GM12801 (cell line): ENCODE data around the gene ST7.

Source experiments
- TF ChIP-seq, protein P1 (sequence below): IDR thresholded peaks from one replicate; pipeline ENCODE4 v1.5.1; 2011; ENCODE audit warnings: control low read depth; ENCODE audit not compliant: insufficient read length; ENCODE audit errors: extremely low read depth

ST7 gene

DNA sequence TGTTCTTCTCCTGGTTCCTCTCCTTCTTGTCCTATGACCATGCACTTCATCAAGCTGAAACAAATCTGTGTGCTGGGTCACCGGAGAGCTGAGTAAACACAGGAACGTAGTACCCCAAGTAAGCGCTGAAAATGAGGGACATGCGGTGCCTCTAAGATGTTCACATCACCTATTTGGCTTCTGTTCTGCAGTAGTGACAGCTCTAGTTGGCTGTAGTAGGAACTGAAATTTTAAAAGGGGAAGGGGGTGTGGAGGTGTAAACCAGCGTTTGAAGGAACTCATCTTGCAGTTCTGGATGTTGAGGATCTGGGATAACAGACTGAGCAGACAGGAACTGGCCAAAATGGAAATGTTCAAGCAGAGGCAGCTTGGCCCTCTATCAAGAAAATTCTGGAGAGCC lies 284.3 kb downstream of the ST7 start:
- TF ChIP-seq, protein P1, sequence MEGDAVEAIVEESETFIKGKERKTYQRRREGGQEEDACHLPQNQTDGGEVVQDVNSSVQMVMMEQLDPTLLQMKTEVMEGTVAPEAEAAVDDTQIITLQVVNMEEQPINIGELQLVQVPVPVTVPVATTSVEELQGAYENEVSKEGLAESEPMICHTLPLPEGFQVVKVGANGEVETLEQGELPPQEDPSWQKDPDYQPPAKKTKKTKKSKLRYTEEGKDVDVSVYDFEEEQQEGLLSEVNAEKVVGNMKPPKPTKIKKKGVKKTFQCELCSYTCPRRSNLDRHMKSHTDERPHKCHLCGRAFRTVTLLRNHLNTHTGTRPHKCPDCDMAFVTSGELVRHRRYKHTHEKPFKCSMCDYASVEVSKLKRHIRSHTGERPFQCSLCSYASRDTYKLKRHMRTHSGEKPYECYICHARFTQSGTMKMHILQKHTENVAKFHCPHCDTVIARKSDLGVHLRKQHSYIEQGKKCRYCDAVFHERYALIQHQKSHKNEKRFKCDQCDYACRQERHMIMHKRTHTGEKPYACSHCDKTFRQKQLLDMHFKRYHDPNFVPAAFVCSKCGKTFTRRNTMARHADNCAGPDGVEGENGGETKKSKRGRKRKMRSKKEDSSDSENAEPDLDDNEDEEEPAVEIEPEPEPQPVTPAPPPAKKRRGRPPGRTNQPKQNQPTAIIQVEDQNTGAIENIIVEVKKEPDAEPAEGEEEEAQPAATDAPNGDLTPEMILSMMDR: no peak

DNA sequence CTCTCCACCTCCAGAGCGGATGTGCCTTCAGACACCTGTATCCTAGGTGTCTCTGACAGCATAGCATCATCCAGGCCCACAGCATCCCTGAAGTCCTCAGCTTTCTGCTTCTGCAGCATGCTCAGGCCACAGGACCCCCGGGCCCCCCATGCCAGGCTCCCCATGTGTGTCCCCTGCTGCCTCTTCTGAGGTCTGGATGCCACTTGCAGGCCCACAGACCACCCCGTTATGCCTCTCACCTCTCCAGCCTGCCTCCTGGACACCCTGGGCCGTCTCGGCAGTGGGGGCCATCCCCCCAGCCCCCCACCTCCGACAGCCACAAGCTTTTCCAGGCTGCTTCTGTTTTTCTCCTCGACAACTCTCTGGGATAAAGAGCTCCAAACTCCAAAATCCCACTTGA lies 285.2 kb downstream of the ST7 start:
- TF ChIP-seq, protein P1: no peak

DNA sequence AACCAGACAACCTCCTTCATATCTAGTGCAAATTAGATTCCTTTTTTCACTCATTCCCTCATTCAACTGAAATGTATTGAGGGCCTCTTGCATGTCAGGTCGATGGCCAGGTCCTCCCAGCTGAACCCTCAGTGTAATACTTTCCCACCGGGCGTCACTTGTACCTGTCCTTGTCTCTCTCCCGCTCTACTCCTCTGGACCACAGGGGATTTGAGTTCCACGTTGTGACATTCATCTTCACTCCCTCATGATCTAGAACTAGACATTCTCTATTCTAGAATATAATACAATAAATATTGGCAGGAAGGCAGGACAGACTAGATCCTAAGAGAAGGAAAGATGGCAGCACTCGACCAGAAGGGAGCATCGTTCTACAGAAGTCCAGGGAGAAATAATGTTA lies 285.6 kb downstream of the ST7 start:
- TF ChIP-seq, protein P1: no peak

DNA sequence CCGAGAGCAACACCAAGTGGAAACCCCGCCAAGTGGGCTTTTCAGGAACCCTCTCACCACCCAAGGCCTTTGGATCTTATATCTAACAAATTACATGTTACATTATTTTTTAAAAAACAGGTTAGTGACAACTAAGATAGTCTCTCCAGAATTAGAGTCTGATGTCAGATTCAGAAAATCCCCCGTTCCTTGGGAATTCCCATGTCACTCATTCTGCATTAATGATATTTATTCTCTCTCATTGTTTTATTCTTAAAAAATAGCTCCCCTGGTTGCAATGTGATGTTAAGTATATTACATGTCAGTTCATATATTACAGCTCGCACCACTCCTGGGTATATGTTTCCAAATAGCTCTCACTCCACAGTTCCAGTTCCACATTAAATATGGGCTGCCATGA lies 287.8 kb downstream of the ST7 start:
- TF ChIP-seq, protein P1: no peak

DNA sequence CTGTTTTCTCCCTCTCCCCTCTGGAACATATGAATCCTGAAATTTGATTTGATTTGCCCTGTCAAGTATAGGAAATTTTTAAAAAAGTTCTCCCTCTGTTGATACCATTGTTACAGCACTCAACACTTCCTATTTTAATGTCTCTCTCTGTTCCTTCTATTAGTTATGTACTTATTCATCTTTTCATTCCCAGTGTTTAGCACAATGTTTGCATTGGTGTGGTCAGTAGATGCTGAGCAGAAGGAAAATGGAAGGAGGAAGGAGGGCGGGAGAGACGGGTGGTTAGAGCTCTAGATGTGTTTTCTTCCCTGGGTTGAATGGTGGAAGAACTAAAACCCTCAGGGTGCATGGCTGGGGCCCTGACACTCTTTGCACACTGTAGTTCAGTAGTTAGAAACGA lies 290.1 kb downstream of the ST7 start:
- TF ChIP-seq, protein P1: no peak

DNA sequence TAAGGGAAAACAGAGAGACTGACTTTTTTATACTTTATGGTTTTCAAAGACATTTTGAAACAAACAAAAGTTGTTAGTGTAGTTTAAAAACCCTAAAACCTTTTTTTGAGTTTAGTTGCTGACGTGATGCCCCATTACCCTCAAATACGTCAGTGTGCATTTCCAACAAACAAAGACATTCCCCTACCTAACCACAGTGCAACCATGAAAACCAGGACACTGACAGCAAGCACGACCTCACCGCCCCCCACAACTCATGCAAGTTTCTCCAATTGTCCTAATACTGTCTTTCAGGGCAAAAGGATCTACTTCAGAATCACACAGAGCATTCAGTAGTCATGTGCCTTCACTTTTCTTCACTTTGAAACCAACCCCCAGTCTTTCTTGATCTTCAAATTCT lies 294.5 kb downstream of the ST7 start:
- TF ChIP-seq, protein P1: no peak

DNA sequence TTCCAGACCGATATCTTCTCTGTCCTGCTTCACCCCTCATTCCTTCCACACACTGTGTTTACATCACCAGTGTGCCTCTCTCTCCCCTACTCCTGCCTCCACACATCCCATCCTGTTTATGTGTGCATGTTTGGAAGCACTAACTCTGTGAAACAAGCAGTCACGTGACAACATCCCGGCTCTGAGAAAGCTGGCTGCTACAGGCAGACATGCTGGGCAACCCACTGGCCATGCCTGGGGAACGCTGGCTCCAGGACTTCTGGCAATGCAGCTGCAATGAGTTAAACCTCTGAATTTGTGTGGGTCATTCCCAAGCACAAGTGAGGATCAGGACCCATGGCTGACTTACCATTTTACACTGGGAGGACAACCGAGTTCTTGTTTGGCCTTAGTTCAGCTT lies 295.5 kb downstream of the ST7 start:
- TF ChIP-seq, protein P1: no peak

DNA sequence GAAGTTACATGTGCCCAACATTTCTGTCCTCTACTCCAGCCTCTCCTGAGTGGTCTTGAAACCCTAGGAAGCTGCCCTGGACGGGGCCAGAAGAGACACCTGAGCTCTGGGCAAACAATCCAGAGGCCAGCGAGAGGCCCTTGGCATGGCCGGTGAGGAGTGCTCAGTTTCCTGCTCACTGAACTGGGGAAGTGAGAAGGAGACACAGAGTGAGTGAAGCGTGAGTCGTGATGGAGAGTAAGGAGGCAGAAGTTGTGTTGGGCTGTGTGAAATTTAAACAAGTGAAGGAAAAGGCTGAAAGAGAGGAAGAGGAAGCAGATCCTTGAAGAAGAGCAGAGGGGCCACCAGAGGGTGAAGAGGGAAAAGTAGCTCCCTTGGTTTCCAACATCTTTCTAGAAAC lies 296.4 kb downstream of the ST7 start:
- TF ChIP-seq, protein P1: no peak
